Uterus (tissue), 4 donors: ENCODE data around the gene PDE6A. TPM values are rescaled to one million over a fixed set of nuclear protein-coding genes. Genes with fewer than 3 reads are reported as not detected.

Experiments
- DNase-seq, 2 donors: peaks; one replicate each; pipeline ENCODE4 v3.0.0-alpha.2; 2019 to 2020
- H3K27ac ChIP-seq, 2 donors: fragments of 200-600 bp; sonication (generic); 1 replicate in 1 of 2; 2 replicates in 1 of 2; pipeline ENCODE4 v1.5.1; 2016 to 2018
- H3K27me3 ChIP-seq, 2 donors: fragments of 200-600 bp; sonication (generic); one replicate each; pipeline ENCODE4 v1.5.1; 2018 to 2019; ENCODE audit warnings: control low read depth in 1 of 2
- H3K36me3 ChIP-seq, 2 donors: fragments of 200-600 bp; sonication (generic); one replicate each; pipeline ENCODE4 v1.5.1; 2019; ENCODE audit warnings: control low read depth in 1 of 2
- H3K4me1 ChIP-seq, 2 donors: fragments of 200-600 bp; sonication (generic); one replicate each; pipeline ENCODE4 v1.5.1; 2018 to 2019; ENCODE audit warnings: control low read depth in 1 of 2
- H3K4me3 ChIP-seq, 2 donors: fragments of 200-600 bp; sonication (generic); 1 replicate in 1 of 2; 2 replicates in 1 of 2; pipeline ENCODE4 v1.5.1; 2018 to 2019; ENCODE audit warnings: mild to moderate bottlenecking in 1 of 2
- H3K9me3 ChIP-seq, 2 donors: fragments of 200-600 bp; sonication (generic); one replicate each; pipeline ENCODE4 v1.5.1; 2019; ENCODE audit warnings: control low read depth in 1 of 2
- POLR2A ChIP-seq, 2 donors: fragments of 450-650 bp; IDR thresholded peaks; one replicate each; pipeline ENCODE4 v1.6.1; 2016; ENCODE audit warnings: antibody characterized with exemption in 2 of 2, mild to moderate bottlenecking in 1 of 2, moderate library complexity in 1 of 2
- intact Hi-C: fragments of 100-400 bp; cut with DNase I; formaldehyde crosslinking; loops from one replicate; pipeline ENCODE4 v1.15.1; 2023; ENCODE audit warnings: low total_unique reads
- small RNA-seq: library from RNA; depleted of rRNA; stranded (forward); fragments of <200 nt; gene quantifications from one replicate; pipeline ENCODE3, GENCODE V24; 2016
- total RNA-seq, 4 donors: library from RNA; depleted of rRNA in 3 of 4; stranded (reverse); fragments of >200 nt in 3 of 4; gene quantifications; one replicate each; pipeline versions ENCODE4 v1.1.0 to v1.2.4, GENCODE V29; 2014 to 2023
- TF ChIP-seq, protein P1 (sequence below), 4 experiments: fragments of 200-600 bp in 2 of 4; fragments of 450-650 bp in 2 of 4; sonication (generic) in 2 of 4; IDR thresholded peaks; one replicate each; pipeline ENCODE4 v1.5.1; 2016 to 2019; ENCODE audit warnings: antibody characterized with exemption in 4 of 4, mild to moderate bottlenecking in 2 of 4, moderate library complexity in 1 of 4
- donor health status: DM: yes; HTN: yes; CAD: no.

Gene PDE6A
- total RNA-seq, 4 donors from 2014 or later, result 0.07 TPM; not detected in 3

GRCh38 chr5:149809931-149810691 is 134.5 kb downstream of the PDE6A start:
- no peak for DNase-seq
- no peaks in the 10 kb centered on the region for H3K36me3 ChIP-seq
- TF ChIP-seq, protein P1, sequence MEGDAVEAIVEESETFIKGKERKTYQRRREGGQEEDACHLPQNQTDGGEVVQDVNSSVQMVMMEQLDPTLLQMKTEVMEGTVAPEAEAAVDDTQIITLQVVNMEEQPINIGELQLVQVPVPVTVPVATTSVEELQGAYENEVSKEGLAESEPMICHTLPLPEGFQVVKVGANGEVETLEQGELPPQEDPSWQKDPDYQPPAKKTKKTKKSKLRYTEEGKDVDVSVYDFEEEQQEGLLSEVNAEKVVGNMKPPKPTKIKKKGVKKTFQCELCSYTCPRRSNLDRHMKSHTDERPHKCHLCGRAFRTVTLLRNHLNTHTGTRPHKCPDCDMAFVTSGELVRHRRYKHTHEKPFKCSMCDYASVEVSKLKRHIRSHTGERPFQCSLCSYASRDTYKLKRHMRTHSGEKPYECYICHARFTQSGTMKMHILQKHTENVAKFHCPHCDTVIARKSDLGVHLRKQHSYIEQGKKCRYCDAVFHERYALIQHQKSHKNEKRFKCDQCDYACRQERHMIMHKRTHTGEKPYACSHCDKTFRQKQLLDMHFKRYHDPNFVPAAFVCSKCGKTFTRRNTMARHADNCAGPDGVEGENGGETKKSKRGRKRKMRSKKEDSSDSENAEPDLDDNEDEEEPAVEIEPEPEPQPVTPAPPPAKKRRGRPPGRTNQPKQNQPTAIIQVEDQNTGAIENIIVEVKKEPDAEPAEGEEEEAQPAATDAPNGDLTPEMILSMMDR (IDR thresholded peaks at IDR 0.05), result no peak
- no peak for TF ChIP-seq POLR2A (IDR thresholded peaks at IDR 0.05)
- H3K9me3 ChIP-seq, result no peaks in the 10 kb centered on the region
- H3K27ac ChIP-seq, result no peak overlapping the region
- H3K4me3 ChIP-seq, result no peak overlapping the region
- intact Hi-C loops, result no loop called here
- peaks cover 0 to 8% of the 10 kb centered on the region in 2 donors for H3K4me1 ChIP-seq
- H3K27me3 ChIP-seq, result no peaks in the 10 kb centered on the region

- Histone ChIP-seq H3K9me3 (no peaks in the 10 kb centered on the region), H3K36me3 (no peaks in the 10 kb centered on the region), H3K27me3 (no peaks in the 10 kb centered on the region), H3K4me1 (peaks cover 5 to 8% of the 10 kb centered on the region in 2 donors), H3K27ac (no peak overlapping the region), H3K4me3 (no peak overlapping the region)
- no peak for DNase-seq
- TF ChIP-seq POLR2A (IDR thresholded peaks at IDR 0.05), result no peak
- TF ChIP-seq, protein P1 (IDR thresholded peaks at IDR 0.05), result no peak
- intact Hi-C loops, result no loop called here
These were observed 136.2 kb downstream of the PDE6A start for GRCh38 chr5:149808264-149808982.

Small RNA genes lying within 50 kb of the gene (small RNA-seq; reads per million reads assigned to genes)
- gene RF00019, result not detected

Other genes with a start within 250 kb of the PDE6A start
- gene PPARGC1B, start 214.5 kb downstream of the PDE6A start, total RNA-seq, result 10 to 100 TPM in 1 of 4 donors, 1 to 10 TPM in 2, under 1 TPM in 1; 0.88 to 17.7 (median 1.9) TPM
- 10 to 100 TPM in 3 of 4 donors, 1 to 10 TPM in 1; 4.6 to 42.9 (median 15.6) TPM for gene SLC26A2, start 16.0 kb upstream of the PDE6A start, total RNA-seq
- 1 to 10 TPM; 1.2 to 6.8 (median 2.7) TPM for gene TIGD6, start 55.9 kb upstream of the PDE6A start, total RNA-seq
- gene HMGXB3, start 55.9 kb upstream of the PDE6A start, total RNA-seq, result 10 to 100 TPM; 19.0 to 43.4 (median 30.2) TPM
- 10 to 100 TPM in 3 of 4 donors, 1 to 10 TPM in 1; 1.0 to 42.9 (median 22.8) TPM for gene CSF1R, start 141.8 kb upstream of the PDE6A start, total RNA-seq
- 100 to 1,000 TPM in 3 of 4 donors, 10 to 100 TPM in 1; 60.2 to 378 (median 235) TPM for gene PDGFRB, start 211.1 kb upstream of the PDE6A start, total RNA-seq
- under 1 TPM; 0.29 to 0.77 (median 0.38) TPM for gene CDX1, start 222.0 kb upstream of the PDE6A start, total RNA-seq
- not detected for gene SLC6A7, start 245.3 kb upstream of the PDE6A start, total RNA-seq